Naive thymus-derived CD4-positive, alpha-beta T cell (primary cell): Measurements from ENCODE around the gene CEP55. TPM values are rescaled to one million over a fixed set of nuclear protein-coding genes. Genes with fewer than 3 reads are reported as not detected.

ENCODE experiments used
- ATAC-seq: fragments of 150-1000 bp; cut with Tn5 transposase; 2 replicates; pipeline ENCODE4 v1.10.0; 2021; ENCODE audit warnings: mild to moderate bottlenecking, moderate library complexity
- CTCF ChIA-PET: fragments of 350-600 bp; sonication (Branson Sonifier 250); formaldehyde crosslinking; loops from one replicate; lab custom pipeline; 2021; ENCODE audit warnings: antibody characterized with exemption; lab: Charles Lee
- POLR2A ChIA-PET: fragments of 350-600 bp; sonication (Branson Sonifier 250); formaldehyde crosslinking; loops from one replicate; lab custom pipeline; 2021; ENCODE audit warnings: antibody characterized with exemption, inconsistent platforms; lab: Charles Lee
- DNase-seq, 9 donors: peaks; one replicate each; pipeline versions ENCODE4 v3.0.0 to v3.0.0-alpha.2; 2020 to 2022; ENCODE audit warnings: mixed read lengths in 1 of 9
- H3K27ac ChIP-seq: one replicate; pipeline ENCODE4 v1.7.0; 2013; ENCODE audit warnings: mild to moderate bottlenecking, low read depth, low read length, moderate library complexity
- H3K27me3 ChIP-seq, 2 donors: one replicate each; pipeline ENCODE4 v1.7.0; 2013; ENCODE audit warnings: low read length in 2 of 2, mild to moderate bottlenecking in 2 of 2, moderate library complexity in 2 of 2; ENCODE audit not compliant: control insufficient read depth in 2 of 2, insufficient read depth in 2 of 2
- H3K36me3 ChIP-seq, 3 experiments: 1 replicate in 2 of 3; 2 replicates in 1 of 3; pipeline ENCODE4 v1.7.0; 2013; ENCODE audit warnings: low read length in 3 of 3, mild to moderate bottlenecking in 3 of 3, moderate library complexity in 1 of 3; ENCODE audit not compliant: insufficient read depth in 3 of 3, control insufficient read depth in 2 of 3
- H3K4me1 ChIP-seq, 2 donors: one replicate each; pipeline ENCODE4 v1.7.0; 2013; ENCODE audit warnings: low read length in 2 of 2, mild to moderate bottlenecking in 2 of 2, moderate library complexity in 1 of 2; ENCODE audit not compliant: control insufficient read depth in 2 of 2, insufficient read depth in 2 of 2
- H3K4me3 ChIP-seq: 2 replicates; pipeline ENCODE4 v1.7.0; 2013; ENCODE audit warnings: mild to moderate bottlenecking, low read length
- H3K9me3 ChIP-seq, 3 experiments: 1 replicate in 2 of 3; 2 replicates in 1 of 3; pipeline ENCODE4 v1.7.0; 2013; ENCODE audit warnings: low read length in 3 of 3; ENCODE audit not compliant: control insufficient read depth in 2 of 3
- H3K27ac Mint-ChIP-seq, 9 donors: one replicate each; pipeline ENCODE4 v1.8.0; 2020 to 2022; ENCODE audit warnings: mixed read lengths in 9 of 9, mild to moderate bottlenecking in 8 of 9, moderate library complexity in 5 of 9, inconsistent platforms in 2 of 9
- H3K27me3 Mint-ChIP-seq, 5 donors: one replicate each; pipeline ENCODE4 v1.8.0; 2021 to 2022; ENCODE audit warnings: mixed read lengths in 5 of 5, mild to moderate bottlenecking in 1 of 5
- H3K36me3 Mint-ChIP-seq, 5 donors: one replicate each; pipeline ENCODE4 v1.8.0; 2020 to 2022; ENCODE audit warnings: mixed read lengths in 5 of 5, mild to moderate bottlenecking in 3 of 5, inconsistent platforms in 1 of 5
- H3K4me1 Mint-ChIP-seq, 7 donors: one replicate each; pipeline ENCODE4 v1.8.0; 2020 to 2022; ENCODE audit warnings: mixed read lengths in 7 of 7, mild to moderate bottlenecking in 3 of 7, inconsistent platforms in 1 of 7
- H3K4me3 Mint-ChIP-seq, 10 donors: one replicate each; pipeline ENCODE4 v1.8.0; 2020 to 2022; ENCODE audit warnings: mild to moderate bottlenecking in 10 of 10, mixed read lengths in 10 of 10, moderate library complexity in 6 of 10, inconsistent platforms in 2 of 10
- H3K9me3 Mint-ChIP-seq, 11 donors: one replicate each; pipeline ENCODE4 v1.8.0; 2020 to 2022; ENCODE audit warnings: mixed read lengths in 11 of 11, mild to moderate bottlenecking in 4 of 11, inconsistent platforms in 1 of 11, moderate library complexity in 1 of 11
- intact Hi-C, 2 donors: fragments of 100-400 bp; cut with micrococcal nuclease; formaldehyde crosslinking; loops; one replicate each; pipeline ENCODE4 v1.15.1; 2023
- polyA plus RNA-seq, 2 donors: library from polyadenylated mRNA; unstranded; fragments of 300-500 nt; fragmentation: Illumina TruSeq; gene quantifications; one replicate each; pipeline ENCODE4 v1.2.3, GENCODE V29; 2021
- total RNA-seq, 6 experiments: library from RNA in 5 of 6; stranded (reverse) in 5 of 6; gene quantifications; 1 replicate in 5 of 6; 2 replicates in 1 of 6; pipeline ENCODE4 v1.2.3 and lab custom pipeline; 2021 to 2026

CEP55 gene
- total and polyA plus RNA-seq, 7 experiments from 2014 or later, result 0.54 to 48.6 TPM; not detected in 5

GRCh38 chr10:93550606-93551005 is 54.2 kb downstream of the CEP55 start:
- Histone ChIP-seq H3K9me3 (no peaks in the 10 kb centered on the region), H3K4me3 (no peak overlapping the region), H3K27ac (no peak overlapping the region), H3K36me3 (no peaks in the 10 kb centered on the region), H3K27me3 (no peaks in the 10 kb centered on the region), H3K4me1 (no peaks in the 10 kb centered on the region)
- intact Hi-C loops, result no loop called here
- H3K27ac Mint-ChIP-seq, result no peak overlapping the region
- H3K4me3 Mint-ChIP-seq, result no peak overlapping the region
- no peaks in the 10 kb centered on the region for H3K36me3 Mint-ChIP-seq
- H3K4me1 Mint-ChIP-seq, result peaks cover 0 to 5% (median 0%) of the 10 kb centered on the region in 7 donors
- peaks cover 0 to 16% (median 4%) of the 10 kb centered on the region in 5 donors for H3K27me3 Mint-ChIP-seq
- POLR2A ChIA-PET, result no interaction called here
- no peak for ATAC-seq
- no peaks in the 10 kb centered on the region for H3K9me3 Mint-ChIP-seq
- CTCF ChIA-PET, result no interaction called here
- no peak for DNase-seq

GRCh38 chr10:93552780-93553179 is 56.4 kb downstream of the CEP55 start:
- no peaks in the 10 kb centered on the region for H3K4me1 ChIP-seq
- no peak overlapping the region for H3K27ac ChIP-seq
- H3K27me3 ChIP-seq, result no peaks in the 10 kb centered on the region
- H3K36me3 Mint-ChIP-seq, result no peaks in the 10 kb centered on the region
- no peaks in the 10 kb centered on the region for H3K9me3 Mint-ChIP-seq
- H3K36me3 ChIP-seq, result no peaks in the 10 kb centered on the region
- no peak overlapping the region for H3K27ac Mint-ChIP-seq
- H3K4me3 ChIP-seq, result no peak overlapping the region
- DNase-seq, result no peak
- ChIA-PET CTCF (no interaction called here), POLR2A (no interaction called here)
- no peaks in the 10 kb centered on the region for H3K9me3 ChIP-seq
- peaks cover 0 to 11% (median 4%) of the 10 kb centered on the region in 5 donors for H3K27me3 Mint-ChIP-seq
- peaks cover 0 to 5% (median 0%) of the 10 kb centered on the region in 7 donors for H3K4me1 Mint-ChIP-seq
- no peak overlapping the region for H3K4me3 Mint-ChIP-seq
- no peak for ATAC-seq
- intact Hi-C loops, result no loop called here

DNA sequence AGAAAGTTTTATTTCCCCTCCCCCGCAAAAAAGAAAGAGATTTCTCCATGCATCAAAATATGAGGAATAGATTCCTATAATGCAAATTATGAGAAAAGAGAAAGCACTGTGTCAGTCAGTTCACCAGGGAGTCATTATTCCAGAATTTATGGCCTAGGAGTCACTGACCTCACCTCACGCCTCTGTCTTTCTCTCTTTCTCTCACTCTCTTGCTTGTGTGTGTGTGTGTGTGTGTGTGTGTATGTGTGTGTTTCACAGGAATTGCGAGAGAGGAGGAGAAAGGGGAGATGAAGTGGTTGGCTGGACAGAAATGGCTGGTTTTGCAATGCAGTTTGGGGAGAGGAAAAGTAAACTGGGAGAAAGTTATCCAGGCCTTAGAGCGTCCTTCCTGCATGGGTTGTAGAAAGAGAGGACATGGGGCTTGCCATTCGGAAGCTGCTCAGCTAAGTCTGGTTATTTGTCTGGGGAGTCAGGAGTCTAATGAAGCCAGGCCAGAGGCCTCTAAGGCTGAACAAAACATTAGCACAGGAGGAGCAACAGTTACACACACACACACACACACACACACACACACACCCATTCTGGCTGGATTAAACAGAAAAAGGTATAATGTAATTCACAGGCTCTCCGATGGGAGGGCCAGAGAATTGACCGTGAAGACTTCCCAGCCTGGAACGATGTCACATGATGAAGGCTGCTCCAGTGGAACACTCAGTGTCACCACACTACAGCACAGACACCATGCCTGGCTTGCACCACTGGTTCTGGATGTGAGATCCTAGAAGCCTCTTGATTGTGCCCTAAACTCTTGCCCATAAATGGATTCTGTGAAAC is 57.3 kb downstream of the CEP55 start:
- Mint-ChIP-seq H3K36me3 (no peaks in the 10 kb centered on the region), H3K27me3 (peaks cover 0 to 13% (median 5%) of the 10 kb centered on the region in 5 donors), H3K27ac (no peak overlapping the region), H3K4me1 (peaks cover 0 to 5% (median 0%) of the 10 kb centered on the region in 7 donors), H3K4me3 (no peak overlapping the region), H3K9me3 (no peaks in the 10 kb centered on the region)
- Histone ChIP-seq H3K4me3 (no peak overlapping the region), H3K27me3 (no peaks in the 10 kb centered on the region), H3K4me1 (no peaks in the 10 kb centered on the region), H3K36me3 (no peaks in the 10 kb centered on the region), H3K27ac (no peak overlapping the region), H3K9me3 (no peaks in the 10 kb centered on the region)
- CTCF ChIA-PET, result interaction anchor here (0.8 to 1.5 kb wide), 4 partner anchors 10 to 130 kb away, joined by 3 to 7 read pairs (median 4); no protein-coding TSS in a partner anchor
- POLR2A ChIA-PET, result no interaction called here
- ATAC-seq (no peak), DNase-seq (no peak)
- intact Hi-C loops, result loop anchor here (1.0 to 2.0 kb wide), 4 partner anchors 127 to 367 kb away; no protein-coding TSS in a partner anchor

GRCh38 chr10:93554316-93554663 is 57.9 kb downstream of the CEP55 start:
- no peaks in the 10 kb centered on the region for H3K36me3 ChIP-seq
- peaks cover 0 to 14% (median 5%) of the 10 kb centered on the region in 5 donors for H3K27me3 Mint-ChIP-seq
- H3K27me3 ChIP-seq, result no peaks in the 10 kb centered on the region
- peaks cover 0 to 5% (median 0%) of the 10 kb centered on the region in 7 donors for H3K4me1 Mint-ChIP-seq
- no peaks in the 10 kb centered on the region for H3K36me3 Mint-ChIP-seq
- ATAC-seq (no peak), DNase-seq (no peak)
- H3K4me3 Mint-ChIP-seq, result no peak overlapping the region
- ChIA-PET POLR2A (no interaction called here), CTCF (interaction anchor here (0.8 to 1.5 kb wide), 5 partner anchors 9 to 367 kb away, joined by 3 to 7 read pairs (median 3); no protein-coding TSS in a partner anchor)
- H3K9me3 Mint-ChIP-seq, result no peaks in the 10 kb centered on the region
- H3K9me3 ChIP-seq, result no peaks in the 10 kb centered on the region
- no peaks in the 10 kb centered on the region for H3K4me1 ChIP-seq
- intact Hi-C loops, result loop anchor here (1.0 to 2.0 kb wide), 4 partner anchors 126 to 367 kb away; no protein-coding TSS in a partner anchor
- no peak overlapping the region for H3K4me3 ChIP-seq
- H3K27ac ChIP-seq, result no peak overlapping the region
- H3K27ac Mint-ChIP-seq, result no peak overlapping the region

DNA sequence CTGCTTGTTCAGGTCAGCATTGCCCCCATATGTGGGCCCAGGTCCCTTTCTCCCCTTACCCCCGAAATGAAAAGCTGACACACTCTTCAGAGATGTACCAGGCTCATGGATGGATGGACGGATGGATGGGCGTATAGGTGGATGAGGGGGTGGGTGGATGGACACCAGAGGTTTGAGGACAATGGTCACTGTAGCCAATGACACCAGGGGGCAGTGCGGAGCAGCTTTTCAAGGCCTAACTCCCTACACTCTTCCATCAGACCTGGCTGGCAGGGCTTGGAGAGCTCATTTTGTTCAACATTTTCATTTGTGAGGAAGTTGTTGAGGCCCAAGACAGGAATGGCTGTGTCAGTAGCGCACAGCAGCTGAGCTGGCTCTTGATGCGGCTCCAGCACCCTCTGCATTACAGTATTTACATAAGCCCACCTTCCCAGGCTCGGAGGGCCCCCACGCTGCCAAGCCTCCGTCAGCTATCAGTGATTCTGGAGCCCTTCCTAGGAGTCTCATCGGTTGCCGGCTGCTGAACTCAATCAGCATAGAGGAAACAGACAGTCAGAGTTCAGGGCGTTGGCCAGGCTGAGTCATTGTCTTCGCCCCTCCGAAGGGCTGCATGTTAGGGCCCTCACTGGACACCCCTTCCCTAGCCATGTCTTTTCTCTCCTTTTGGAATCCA is 58.5 kb downstream of the CEP55 start:
- H3K4me1 ChIP-seq, result no peaks in the 10 kb centered on the region
- H3K27ac ChIP-seq, result no peak overlapping the region
- Mint-ChIP-seq H3K27ac (no peak overlapping the region), H3K36me3 (no peaks in the 10 kb centered on the region), H3K4me1 (peaks cover 0 to 5% (median 0%) of the 10 kb centered on the region in 7 donors), H3K9me3 (no peaks in the 10 kb centered on the region), H3K4me3 (no peak overlapping the region), H3K27me3 (peaks cover 0 to 18% (median 10%) of the 10 kb centered on the region in 5 donors)
- H3K4me3 ChIP-seq, result no peak overlapping the region
- intact Hi-C loops, result loop anchor here (1.0 to 2.0 kb wide), 4 partner anchors 125 to 366 kb away; no protein-coding TSS in a partner anchor
- peak in 4 of 9 donors; percentile 12 to 37 (median 22) for DNase-seq
- POLR2A ChIA-PET, result no interaction called here
- CTCF ChIA-PET, result interaction anchor here (1.1 to 1.5 kb wide), 4 partner anchors 8 to 366 kb away, joined by 3 to 7 read pairs (median 4); no protein-coding TSS in a partner anchor
- no peaks in the 10 kb centered on the region for H3K27me3 ChIP-seq
- H3K36me3 ChIP-seq, result no peaks in the 10 kb centered on the region
- H3K9me3 ChIP-seq, result no peaks in the 10 kb centered on the region
- ATAC-seq, result peak; percentile 83

GRCh38 chr10:93559490-93559889 is 63.1 kb downstream of the CEP55 start:
- H3K27ac ChIP-seq, result no peak overlapping the region
- Mint-ChIP-seq H3K27ac (no peak overlapping the region), H3K4me3 (no peak overlapping the region), H3K4me1 (peaks cover 0 to 5% (median 0%) of the 10 kb centered on the region in 7 donors), H3K27me3 (peaks cover 2 to 21% (median 12%) of the 10 kb centered on the region in 5 donors), H3K36me3 (no peaks in the 10 kb centered on the region), H3K9me3 (no peaks in the 10 kb centered on the region)
- intact Hi-C loops, result no loop called here
- DNase-seq (no peak), ATAC-seq (no peak)
- H3K9me3 ChIP-seq, result no peaks in the 10 kb centered on the region
- ChIA-PET POLR2A (no interaction called here), CTCF (no interaction called here)
- no peaks in the 10 kb centered on the region for H3K4me1 ChIP-seq
- H3K36me3 ChIP-seq, result no peaks in the 10 kb centered on the region
- H3K4me3 ChIP-seq, result no peak overlapping the region
- no peaks in the 10 kb centered on the region for H3K27me3 ChIP-seq
